SK-N-SH (cell line): ENCODE measurements around the gene GRIA1. TPM values are rescaled to one million over a fixed set of nuclear protein-coding genes. Genes with fewer than 3 reads are reported as not detected.

Experiments
- CTCF ChIA-PET: fragments of 300-600, 350-600 bp; formaldehyde crosslinking; extraction: SDS; loops from one replicate; lab custom pipeline; 2021; lab: Yijun Ruan, JAX
- POLR2A ChIA-PET: fragments of 350-600 bp; sonication (Branson Sonifier 250); formaldehyde crosslinking; extraction: SDS; loops from one replicate; lab custom pipeline; 2020; ENCODE audit warnings: antibody characterized with exemption, inconsistent platforms; lab: Yijun Ruan, JAX
- DNase-seq: peaks from one replicate; pipeline ENCODE4 v3.0.0; 2012
- H2AFZ ChIP-seq: fragments of 200-600 bp; sonication (generic); 2 replicates; pipeline ENCODE4 v1.8.1; 2016; ENCODE audit warnings: antibody characterized with exemption, mild to moderate bottlenecking, low read depth
- H3F3A ChIP-seq: fragments of 200-600 bp; sonication (generic); replicated peaks from 2 replicates; pipeline ENCODE3; 2016; ENCODE audit warnings: antibody characterized with exemption, mild to moderate bottlenecking; ENCODE audit not compliant: insufficient read depth
- H3K27ac ChIP-seq, 2 experiments: fragments of 200-500 bp in 1 of 2; fragments of 200-600 bp in 1 of 2; sonication (Bioruptor generic) in 1 of 2; sonication (generic), shearing (Covaris generic) in 1 of 2; 2 replicates each; pipeline versions ENCODE4 v1.5.1 to v1.6.1; 2014 to 2016; ENCODE audit warnings: low read depth in 2 of 2, inconsistent platforms in 1 of 2, low read length in 1 of 2, mild to moderate bottlenecking in 1 of 2, mixed read lengths in 1 of 2
- H3K27me3 ChIP-seq: fragments of 200-600 bp; sonication (generic), shearing (Covaris generic); 2 replicates; pipeline ENCODE4 v1.6.1; 2016; ENCODE audit warnings: mixed run types; ENCODE audit not compliant: insufficient read depth
- H3K36me3 ChIP-seq, 2 experiments: fragments of 200-500 bp in 1 of 2; fragments of 200-600 bp in 1 of 2; sonication (Bioruptor generic) in 1 of 2; sonication (generic) in 1 of 2; replicated peaks in 1 of 2; 2 replicates each; pipeline versions ENCODE3 to v1.5.1; 2014 to 2016; ENCODE audit warnings: low read length in 1 of 2, mild to moderate bottlenecking in 1 of 2; ENCODE audit not compliant: insufficient read depth in 2 of 2, control insufficient read depth in 1 of 2
- H3K4me1 ChIP-seq, 2 experiments: fragments of 200-500 bp in 1 of 2; fragments of 200-600 bp in 1 of 2; sonication (Bioruptor generic) in 1 of 2; sonication (generic), shearing (Covaris generic) in 1 of 2; 2 replicates each; pipeline versions ENCODE4 v1.5.1 to v1.6.1; 2014 to 2016; ENCODE audit warnings: low read depth in 1 of 2, low read length in 1 of 2, mixed run types in 1 of 2; ENCODE audit not compliant: insufficient read depth in 2 of 2, control insufficient read depth in 1 of 2
- H3K4me2 ChIP-seq: fragments of 200-600 bp; sonication (generic), shearing (Covaris generic); 2 replicates; pipeline ENCODE4 v1.6.1; 2017; ENCODE audit warnings: mixed run types
- H3K4me3 ChIP-seq, 2 experiments: fragments of 200-500 bp in 1 of 2; fragments of 200-600 bp in 1 of 2; sonication (Bioruptor generic) in 1 of 2; sonication (generic), shearing (Covaris generic) in 1 of 2; 2 replicates each; pipeline versions ENCODE4 v1.5.1 to v1.8.1; 2014 to 2016; ENCODE audit warnings: low read depth in 2 of 2, inconsistent platforms in 1 of 2, low read length in 1 of 2, mild to moderate bottlenecking in 1 of 2, mixed read lengths in 1 of 2, moderate library complexity in 1 of 2
- H3K79me2 ChIP-seq: fragments of 200-600 bp; sonication (generic); 2 replicates; pipeline ENCODE4 v1.8.1; 2017; ENCODE audit warnings: mild to moderate bottlenecking; ENCODE audit not compliant: insufficient read depth
- H3K9ac ChIP-seq: fragments of 200-600 bp; sonication (generic); 2 replicates; pipeline ENCODE4 v1.6.1; 2017; ENCODE audit warnings: mixed run types
- H3K9me2 ChIP-seq: fragments of 200-600 bp; sonication (generic); 2 replicates; pipeline ENCODE4 v1.6.1; 2017; ENCODE audit warnings: mixed run types
- H3K9me3 ChIP-seq: fragments of 200-600 bp; sonication (generic); 2 replicates; pipeline ENCODE4 v1.6.1; 2017; ENCODE audit warnings: mixed run types, mild to moderate bottlenecking, moderate library complexity
- H4K20me1 ChIP-seq: fragments of 200-600 bp; sonication (generic); 2 replicates; pipeline ENCODE4 v1.6.1; 2017; ENCODE audit warnings: mild to moderate bottlenecking, mixed run types; ENCODE audit not compliant: insufficient read depth
- ELF1 ChIP-seq: IDR thresholded peaks from 2 replicates; pipeline ENCODE4 v1.4.0; 2012
- EZH2phosphoT487 ChIP-seq: fragments of 200-600 bp; sonication (generic); IDR thresholded peaks from 2 replicates; pipeline ENCODE4 v1.6.1; 2017; ENCODE audit warnings: low read depth, mixed run types, mild to moderate bottlenecking, antibody characterized with exemption, moderate library complexity, borderline replicate concordance
- FOSL2 ChIP-seq: IDR thresholded peaks from 2 replicates; pipeline ENCODE4 v1.4.0; 2012; ENCODE audit warnings: low read depth, mild to moderate bottlenecking, moderate library complexity, borderline replicate concordance
- GABPA ChIP-seq: IDR thresholded peaks from 2 replicates; pipeline ENCODE4 v1.4.0; 2012; ENCODE audit warnings: low read depth, mild to moderate bottlenecking
- GATA2 ChIP-seq: sonication (generic); formaldehyde crosslinking; IDR thresholded peaks from 2 replicates; pipeline ENCODE4 v1.5.0; 2020; ENCODE audit warnings: mild to moderate bottlenecking, missing genetic modification reagents
- JUND ChIP-seq: IDR thresholded peaks from 2 replicates; pipeline ENCODE4 v1.4.0; 2012
- NRF1 ChIP-seq: IDR thresholded peaks from 2 replicates; pipeline ENCODE4 v1.6.1; 2012; ENCODE audit warnings: low read depth, mild to moderate bottlenecking, low read length
- RCOR1 ChIP-seq: fragments of 150-350 bp; IDR thresholded peaks from 2 replicates; pipeline ENCODE4 v1.6.1; 2017; ENCODE audit warnings: antibody characterized with exemption, low read length
- RXRA ChIP-seq: IDR thresholded peaks from 2 replicates; pipeline ENCODE4 v1.4.0; 2012; ENCODE audit warnings: low read depth, mild to moderate bottlenecking, borderline replicate concordance
- TAF1 ChIP-seq: IDR thresholded peaks from 2 replicates; pipeline ENCODE4 v1.6.1; 2012; ENCODE audit warnings: low read depth, mild to moderate bottlenecking, low read length, moderate library complexity, borderline replicate concordance
- TCF12 ChIP-seq: IDR thresholded peaks from 2 replicates; pipeline ENCODE4 v1.4.0; 2012
- TEAD4 ChIP-seq: IDR thresholded peaks from 2 replicates; pipeline ENCODE4 v1.4.0; 2012; ENCODE audit warnings: mild to moderate bottlenecking, borderline replicate concordance; ENCODE audit not compliant: insufficient read depth
- WGBS: methylation state at CpG from one replicate; pipeline ENCODE4 v1.1.6; 2017; ENCODE audit warnings: low lambda C conversion rate; 5-methylcytosine and 5-hydroxymethylcytosine counted together
- polyA plus RNA-seq, 3 experiments: library from polyadenylated mRNA; depleted of rRNA; stranded (reverse); fragments of >200 nt; gene quantifications; 2 replicates each; pipeline ENCODE4 v1.2.3, GENCODE V29; 2012
- TF ChIP-seq, protein P1 (sequence below): IDR thresholded peaks from 2 replicates; pipeline ENCODE4; 2012
- TF ChIP-seq, protein P2 (sequence below): fragments of 150-350 bp; IDR thresholded peaks from 2 replicates; pipeline ENCODE4 v1.6.1; 2017; ENCODE audit warnings: antibody characterized with exemption, low read length, low read depth, borderline replicate concordance
- TF ChIP-seq, protein P3 (sequence below): IDR thresholded peaks from 2 replicates; pipeline ENCODE4 v1.4.0; 2012; ENCODE audit warnings: low read depth, borderline replicate concordance

GRIA1 gene
- polyA plus RNA-seq, 1 of the 3 experiments (the other 2 are of a cell fraction) = 0.35 TPM

DNA sequence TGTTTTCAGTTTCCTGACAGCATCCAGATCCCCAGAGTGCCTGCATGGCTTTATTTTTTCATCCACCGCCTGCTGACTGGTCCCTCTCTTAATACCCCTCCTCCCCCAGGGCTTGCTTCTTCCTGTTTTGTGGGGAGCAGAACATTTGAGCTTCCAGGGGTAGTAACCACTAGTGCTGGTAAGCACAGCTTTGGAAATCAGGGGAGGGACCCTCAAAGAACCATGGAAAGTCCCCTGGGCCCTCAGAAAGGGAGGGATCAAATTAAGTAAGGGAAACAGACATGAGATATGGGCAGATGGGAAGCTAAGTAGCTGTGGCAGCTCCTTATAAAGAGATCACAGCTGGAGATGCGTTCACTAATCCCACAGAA lies 26.8 kb downstream of the GRIA1 start (continued):
- TF ChIP-seq TEAD4 (no peak), RXRA (no peak), GABPA (no peak)

DNA sequence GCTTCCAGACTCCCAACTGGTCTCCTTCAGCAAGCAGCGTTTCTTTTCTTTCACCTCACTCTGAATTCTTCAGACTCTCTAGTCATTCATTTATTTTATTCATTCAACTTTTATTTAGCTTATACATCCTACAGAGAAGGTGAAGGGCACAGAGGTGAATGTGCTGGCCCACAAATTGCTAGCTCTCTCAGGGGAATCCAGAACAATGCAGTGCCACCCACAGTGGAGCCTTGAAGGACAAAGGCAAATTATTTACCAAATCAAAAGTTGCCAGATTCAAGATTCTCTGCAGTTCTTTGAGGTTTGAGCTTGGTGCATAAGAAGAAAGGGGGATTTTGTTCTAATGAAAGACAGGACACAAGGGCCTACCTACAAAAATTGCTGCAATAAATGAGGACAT lies 29.7 kb downstream of the GRIA1 start:
- H2AFZ ChIP-seq = no peak overlapping the region
- H3K9me2 ChIP-seq = no peaks in the 10 kb centered on the region
- 79% methylated on average over 1 of the region's 1 CpG for WGBS
- no peak overlapping the region for H3K4me3 ChIP-seq
- no peak overlapping the region for H3K9ac ChIP-seq
- POLR2A ChIA-PET = no interaction called here
- H3K27me3 ChIP-seq = no peaks in the 10 kb centered on the region
- no peaks in the 10 kb centered on the region for H3K79me2 ChIP-seq
- no peaks in the 10 kb centered on the region for H3F3A ChIP-seq
- no peak for DNase-seq
- H3K4me1 ChIP-seq = peaks cover 9 to 17% of the 10 kb centered on the region in 2 experiments; a peak in 3 of 4 replicates
- no peaks in the 10 kb centered on the region for H3K9me3 ChIP-seq
- no peaks in the 10 kb centered on the region for H4K20me1 ChIP-seq
- no peak overlapping the region for H3K4me2 ChIP-seq
- H3K36me3 ChIP-seq = no peaks in the 10 kb centered on the region
- no peak for TF ChIP-seq ELF1
- no peak for TF ChIP-seq RXRA
- CTCF ChIA-PET = interaction anchor here (1.0 to 1.3 kb wide), 2 partner anchors 17 to 24 kb away, joined by 3 read pairs; no protein-coding TSS in a partner anchor
- no peak overlapping the region for H3K27ac ChIP-seq

DNA sequence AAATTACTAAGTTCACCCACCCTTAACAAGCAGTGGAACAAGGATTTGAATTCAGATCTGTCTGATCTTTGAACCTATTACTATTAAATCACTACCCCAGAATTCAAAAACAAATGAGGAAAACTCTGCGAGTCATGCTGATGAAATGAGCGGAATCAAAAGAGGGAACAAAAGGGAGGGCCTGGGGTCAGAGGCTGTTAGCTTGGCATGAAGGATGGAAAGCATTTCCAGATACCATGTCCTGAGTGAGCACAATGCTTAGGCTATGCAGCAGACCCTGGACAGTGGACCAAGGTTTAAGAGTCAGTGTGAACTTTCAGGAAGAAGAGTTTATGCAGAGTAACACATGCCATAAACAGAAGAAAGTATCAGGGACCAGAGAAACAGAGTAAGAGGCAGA lies 30.5 kb downstream of the GRIA1 start:
- peaks cover 9 to 17% of the 10 kb centered on the region in 2 experiments; a peak in 3 of 4 replicates for H3K4me1 ChIP-seq
- H3K4me3 ChIP-seq = no peak overlapping the region
- H3K4me2 ChIP-seq = no peak overlapping the region; the same call in 1 of the 2 replicates
- no peaks in the 10 kb centered on the region for H3F3A ChIP-seq
- H3K9ac ChIP-seq = no peak overlapping the region
- ChIA-PET POLR2A (no interaction called here), CTCF (interaction anchor here (1.0 to 1.3 kb wide), 3 partner anchors 16 to 444 kb away, joined by 3 to 4 read pairs (median 3); no protein-coding TSS in a partner anchor)
- no peaks in the 10 kb centered on the region for H3K79me2 ChIP-seq
- 0 out of 2 replicates have a peak overlapping the region, but pooled peaks have one; percentile 49 for H2AFZ ChIP-seq
- H3K27ac ChIP-seq = no peak overlapping the region; a peak in 1 of 4 replicates
- H3K36me3 ChIP-seq = no peaks in the 10 kb centered on the region
- H3K27me3 ChIP-seq = no peaks in the 10 kb centered on the region
- WGBS = 76% methylated on average over 2 of the region's 2 CpGs
- no peaks in the 10 kb centered on the region for H3K9me3 ChIP-seq
- no peaks in the 10 kb centered on the region for H4K20me1 ChIP-seq
- TF ChIP-seq, protein P1, sequence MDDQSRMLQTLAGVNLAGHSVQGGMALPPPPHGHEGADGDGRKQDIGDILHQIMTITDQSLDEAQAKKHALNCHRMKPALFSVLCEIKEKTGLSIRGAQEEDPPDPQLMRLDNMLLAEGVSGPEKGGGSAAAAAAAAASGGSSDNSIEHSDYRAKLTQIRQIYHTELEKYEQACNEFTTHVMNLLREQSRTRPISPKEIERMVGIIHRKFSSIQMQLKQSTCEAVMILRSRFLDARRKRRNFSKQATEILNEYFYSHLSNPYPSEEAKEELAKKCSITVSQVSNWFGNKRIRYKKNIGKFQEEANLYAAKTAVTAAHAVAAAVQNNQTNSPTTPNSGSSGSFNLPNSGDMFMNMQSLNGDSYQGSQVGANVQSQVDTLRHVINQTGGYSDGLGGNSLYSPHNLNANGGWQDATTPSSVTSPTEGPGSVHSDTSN = no peak
- TF ChIP-seq TEAD4 = no peak
- peak; percentile 21; the same call in 1 of the 2 replicates for TF ChIP-seq TCF12
- TF ChIP-seq FOSL2 = peak; percentile 37; the same call in 1 of the 2 replicates
- peak; percentile 27; the same call in 1 of the 2 replicates for TF ChIP-seq JUND
- no peaks in the 10 kb centered on the region for H3K9me2 ChIP-seq
- DNase-seq = no peak

DNA sequence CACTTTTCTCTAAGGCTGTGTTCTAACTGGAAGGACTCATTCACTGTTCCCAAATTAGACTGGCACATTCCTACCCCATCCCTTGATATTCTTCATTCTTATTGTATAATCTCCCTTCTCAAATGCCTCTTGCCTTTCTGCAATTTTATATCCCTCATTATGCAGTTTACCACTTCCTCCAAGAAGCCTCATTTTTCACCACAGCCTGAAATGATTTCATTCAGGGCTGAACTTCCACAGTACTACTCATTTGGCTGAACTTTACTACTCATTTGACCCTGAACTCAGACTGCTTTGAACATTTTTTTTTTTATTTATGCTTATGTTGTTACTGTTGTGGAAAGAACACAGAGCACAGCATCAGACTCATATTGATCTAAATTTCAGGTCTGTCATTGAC lies 32.7 kb downstream of the GRIA1 start:
- no peaks in the 10 kb centered on the region for H3K36me3 ChIP-seq
- no peak for DNase-seq
- H3K9me3 ChIP-seq = no peaks in the 10 kb centered on the region
- no peak overlapping the region for H3K4me3 ChIP-seq
- no peaks in the 10 kb centered on the region for H3K9me2 ChIP-seq
- no peaks in the 10 kb centered on the region for H3K79me2 ChIP-seq
- H3K4me2 ChIP-seq = no peak overlapping the region
- no peaks in the 10 kb centered on the region for H3F3A ChIP-seq
- no peak overlapping the region for H2AFZ ChIP-seq
- ChIA-PET CTCF (no interaction called here), POLR2A (no interaction called here)
- H3K4me1 ChIP-seq = peaks cover 0 to 17% of the 10 kb centered on the region in 2 experiments; a peak in 2 of 4 replicates
- no peak overlapping the region for H3K9ac ChIP-seq
- H3K27ac ChIP-seq = no peak overlapping the region; a peak in 1 of 4 replicates
- no peaks in the 10 kb centered on the region for H4K20me1 ChIP-seq
- no peaks in the 10 kb centered on the region for H3K27me3 ChIP-seq
- TF ChIP-seq, protein P2, sequence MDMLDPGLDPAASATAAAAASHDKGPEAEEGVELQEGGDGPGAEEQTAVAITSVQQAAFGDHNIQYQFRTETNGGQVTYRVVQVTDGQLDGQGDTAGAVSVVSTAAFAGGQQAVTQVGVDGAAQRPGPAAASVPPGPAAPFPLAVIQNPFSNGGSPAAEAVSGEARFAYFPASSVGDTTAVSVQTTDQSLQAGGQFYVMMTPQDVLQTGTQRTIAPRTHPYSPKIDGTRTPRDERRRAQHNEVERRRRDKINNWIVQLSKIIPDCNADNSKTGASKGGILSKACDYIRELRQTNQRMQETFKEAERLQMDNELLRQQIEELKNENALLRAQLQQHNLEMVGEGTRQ = no peak
- no peak for TF ChIP-seq GATA2
- no peak for TF ChIP-seq JUND
- TF ChIP-seq, protein P1 = no peak
- TF ChIP-seq EZH2phosphoT487 = no peak
- TF ChIP-seq TAF1 = no peak
- no peak for TF ChIP-seq NRF1
- no peak for TF ChIP-seq RCOR1
- no peak for TF ChIP-seq ELF1
- TF ChIP-seq, protein P3, sequence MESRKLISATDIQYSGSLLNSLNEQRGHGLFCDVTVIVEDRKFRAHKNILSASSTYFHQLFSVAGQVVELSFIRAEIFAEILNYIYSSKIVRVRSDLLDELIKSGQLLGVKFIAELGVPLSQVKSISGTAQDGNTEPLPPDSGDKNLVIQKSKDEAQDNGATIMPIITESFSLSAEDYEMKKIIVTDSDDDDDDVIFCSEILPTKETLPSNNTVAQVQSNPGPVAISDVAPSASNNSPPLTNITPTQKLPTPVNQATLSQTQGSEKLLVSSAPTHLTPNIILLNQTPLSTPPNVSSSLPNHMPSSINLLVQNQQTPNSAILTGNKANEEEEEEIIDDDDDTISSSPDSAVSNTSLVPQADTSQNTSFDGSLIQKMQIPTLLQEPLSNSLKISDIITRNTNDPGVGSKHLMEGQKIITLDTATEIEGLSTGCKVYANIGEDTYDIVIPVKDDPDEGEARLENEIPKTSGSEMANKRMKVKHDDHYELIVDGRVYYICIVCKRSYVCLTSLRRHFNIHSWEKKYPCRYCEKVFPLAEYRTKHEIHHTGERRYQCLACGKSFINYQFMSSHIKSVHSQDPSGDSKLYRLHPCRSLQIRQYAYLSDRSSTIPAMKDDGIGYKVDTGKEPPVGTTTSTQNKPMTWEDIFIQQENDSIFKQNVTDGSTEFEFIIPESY = no peak
